ENCODE results near the gene SLC25A43.
"Not testable (repeated sequence)": the region's sequence is repeated elsewhere in the genome, so short reads cannot be mapped to it uniquely, and the experiment has no call there.

SLC25A43 gene

GRCh38 chrX:119467842-119468550 is 68.9 kb downstream of the SLC25A43 start, which contains the start of gene SLC25A5:
SLC25A5 (plus strand) TSS chrX:119468444; CDS start chrX:119468516, 72 bp downstream.
- DNase-seq (ENCODE audit: extremely low read depth in 1 of 2, low read depth in 1 of 2), result peak; percentile 57 to 63

GRCh38 chrX:119468551-119469312 is 69.6 kb downstream of the SLC25A43 start:
- DNase-seq (ENCODE audit: extremely low read depth in 1 of 2, low read depth in 1 of 2), result peak; percentile 67 to 77

GRCh38 chrX:119469313-119469635 is 70.1 kb downstream of the SLC25A43 start:
- no peak for DNase-seq (ENCODE audit: extremely low read depth in 1 of 2, low read depth in 1 of 2)

GRCh38 chrX:119474615-119475388 is 75.7 kb downstream of the SLC25A43 start:
- no peak for DNase-seq (ENCODE audit: extremely low read depth in 1 of 2, low read depth in 1 of 2)

- DNase-seq (ENCODE audit: extremely low read depth in 1 of 2, low read depth in 1 of 2), result no peak
Observed at GRCh38 chrX:119475389-119476101, 76.4 kb downstream of the SLC25A43 start.

GRCh38 chrX:119477812-119478232 is 78.7 kb downstream of the SLC25A43 start:
- DNase-seq (ENCODE audit: extremely low read depth in 1 of 2, low read depth in 1 of 2), result no peak

GRCh38 chrX:119478504-119478903 is 79.4 kb downstream of the SLC25A43 start:
- no peak for DNase-seq (ENCODE audit: extremely low read depth in 1 of 2, low read depth in 1 of 2)

- no peak for DNase-seq (ENCODE audit: extremely low read depth in 1 of 2, low read depth in 1 of 2)
Observed at GRCh38 chrX:119479845-119480244, 80.7 kb downstream of the SLC25A43 start.

- DNase-seq (ENCODE audit: extremely low read depth in 1 of 2, low read depth in 1 of 2), result no peak
Observed at GRCh38 chrX:119481323-119481801, 82.2 kb downstream of the SLC25A43 start.

- DNase-seq (ENCODE audit: extremely low read depth in 1 of 2, low read depth in 1 of 2), result no peak
Observed at GRCh38 chrX:119482041-119482440, 82.9 kb downstream of the SLC25A43 start.

GRCh38 chrX:119482481-119483480 is 83.6 kb downstream of the SLC25A43 start:
- peak; percentile 41 to 42 for DNase-seq (ENCODE audit: extremely low read depth in 1 of 2, low read depth in 1 of 2)

GRCh38 chrX:119486745-119487144 is 87.6 kb downstream of the SLC25A43 start:
- no peak for DNase-seq (ENCODE audit: extremely low read depth in 1 of 2, low read depth in 1 of 2)

GRCh38 chrX:119487766-119488165 is 88.6 kb downstream of the SLC25A43 start:
- not testable (repeated sequence) for DNase-seq (ENCODE audit: extremely low read depth in 1 of 2, low read depth in 1 of 2)

GRCh38 chrX:119488749-119489148 is 89.6 kb downstream of the SLC25A43 start:
- DNase-seq (ENCODE audit: extremely low read depth in 1 of 2, low read depth in 1 of 2), result no peak

GRCh38 chrX:119489212-119490074 is 90.3 kb downstream of the SLC25A43 start:
- DNase-seq (ENCODE audit: extremely low read depth in 1 of 2, low read depth in 1 of 2), result no peak

GRCh38 chrX:119492463-119492862 is 93.3 kb downstream of the SLC25A43 start:
- no peak for DNase-seq (ENCODE audit: extremely low read depth in 1 of 2, low read depth in 1 of 2)

- not testable (repeated sequence) for DNase-seq (ENCODE audit: extremely low read depth in 1 of 2, low read depth in 1 of 2)
Observed at GRCh38 chrX:119493851-119494495, 94.8 kb downstream of the SLC25A43 start.

Data from stimulated activated CD8-positive, alpha-beta memory T cell treated with anti-CD3 and anti-CD28 coated beads, Interleukin-7, amount 100 ng/mL, for 48 hours (primary cell).